ENCODE results near the gene CAPNS2. TPM values are rescaled to one million over a fixed set of nuclear protein-coding genes. Genes with fewer than 3 reads are reported as not detected.

Gene CAPNS2
- total RNA-seq, 1 donor from 2014 or later: 2.5 TPM

DNA sequence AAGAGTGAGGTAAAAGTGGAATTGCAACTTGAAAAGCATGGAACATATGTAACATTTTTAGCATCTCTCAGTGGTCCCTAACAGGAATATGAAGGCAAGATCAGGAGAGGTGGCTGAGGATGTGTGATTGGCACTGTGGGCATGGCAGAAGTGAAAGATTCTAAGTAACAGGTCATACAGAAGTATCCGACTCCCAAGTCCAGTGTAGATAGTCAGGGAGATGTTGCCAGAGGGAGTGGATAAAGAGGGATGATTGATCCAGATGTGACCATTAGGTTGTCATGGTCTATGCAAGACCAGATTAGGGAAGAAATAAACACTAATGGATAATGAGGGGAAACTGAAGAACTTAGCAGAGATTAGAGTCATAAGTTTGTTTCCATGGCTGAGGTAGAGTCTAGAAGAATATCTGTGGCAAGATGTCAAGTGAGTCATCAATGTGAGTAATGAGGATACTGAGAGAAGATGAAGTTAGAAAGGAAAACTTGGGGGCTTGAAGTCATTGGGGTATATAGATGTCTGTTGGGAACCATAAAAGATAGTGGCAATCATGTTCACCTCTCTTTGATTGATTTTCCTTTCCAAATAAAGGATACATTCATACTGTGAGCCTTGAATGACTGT, 23.9 kb upstream of the CAPNS2 start:
- Mint-ChIP-seq H3K27me3 (ENCODE audit: low read depth) (no peaks in the 10 kb centered on the region), H3K4me1 (no peaks in the 10 kb centered on the region), H3K4me3 (no peak overlapping the region), H3K9me3 (no peaks in the 10 kb centered on the region), H3K36me3 (peaks cover 2% of the 10 kb centered on the region), H3K27ac (no peak overlapping the region)
- TF ChIP-seq, protein P1, sequence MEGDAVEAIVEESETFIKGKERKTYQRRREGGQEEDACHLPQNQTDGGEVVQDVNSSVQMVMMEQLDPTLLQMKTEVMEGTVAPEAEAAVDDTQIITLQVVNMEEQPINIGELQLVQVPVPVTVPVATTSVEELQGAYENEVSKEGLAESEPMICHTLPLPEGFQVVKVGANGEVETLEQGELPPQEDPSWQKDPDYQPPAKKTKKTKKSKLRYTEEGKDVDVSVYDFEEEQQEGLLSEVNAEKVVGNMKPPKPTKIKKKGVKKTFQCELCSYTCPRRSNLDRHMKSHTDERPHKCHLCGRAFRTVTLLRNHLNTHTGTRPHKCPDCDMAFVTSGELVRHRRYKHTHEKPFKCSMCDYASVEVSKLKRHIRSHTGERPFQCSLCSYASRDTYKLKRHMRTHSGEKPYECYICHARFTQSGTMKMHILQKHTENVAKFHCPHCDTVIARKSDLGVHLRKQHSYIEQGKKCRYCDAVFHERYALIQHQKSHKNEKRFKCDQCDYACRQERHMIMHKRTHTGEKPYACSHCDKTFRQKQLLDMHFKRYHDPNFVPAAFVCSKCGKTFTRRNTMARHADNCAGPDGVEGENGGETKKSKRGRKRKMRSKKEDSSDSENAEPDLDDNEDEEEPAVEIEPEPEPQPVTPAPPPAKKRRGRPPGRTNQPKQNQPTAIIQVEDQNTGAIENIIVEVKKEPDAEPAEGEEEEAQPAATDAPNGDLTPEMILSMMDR (IDR thresholded peaks at IDR 0.05; ENCODE audit: unreplicated experiment): no peak
- DNase-seq (ENCODE audit: low spot score in 2 of 2, unreplicated experiment in 2 of 2): no peak

- Mint-ChIP-seq H3K4me1 (no peaks in the 10 kb centered on the region), H3K36me3 (no peaks in the 10 kb centered on the region), H3K4me3 (no peak overlapping the region), H3K27ac (no peak overlapping the region), H3K9me3 (no peaks in the 10 kb centered on the region), H3K27me3 (ENCODE audit: low read depth) (no peaks in the 10 kb centered on the region)
- DNase-seq (ENCODE audit: low spot score in 2 of 2, unreplicated experiment in 2 of 2): no peak
- TF ChIP-seq, protein P1 (IDR thresholded peaks at IDR 0.05; ENCODE audit: unreplicated experiment): peak; percentile 42
These were observed 23.0 kb upstream of the CAPNS2 start for GRCh38 chr16:55543472-55543871.

GRCh38 chr16:55552621-55553020, 13.9 kb upstream of the CAPNS2 start:
- H3K36me3 Mint-ChIP-seq: peaks cover 35% of the 10 kb centered on the region
- no peak for DNase-seq (ENCODE audit: low spot score in 2 of 2, unreplicated experiment in 2 of 2)
- H3K9me3 Mint-ChIP-seq: peaks cover 29% of the 10 kb centered on the region
- H3K27me3 Mint-ChIP-seq (ENCODE audit: low read depth): no peaks in the 10 kb centered on the region
- TF ChIP-seq, protein P1 (IDR thresholded peaks at IDR 0.05; ENCODE audit: unreplicated experiment): no peak
- H3K4me1 Mint-ChIP-seq: peaks cover 7% of the 10 kb centered on the region
- no peak overlapping the region for H3K27ac Mint-ChIP-seq
- H3K4me3 Mint-ChIP-seq: no peak overlapping the region

GRCh38 chr16:55555436-55555835, 11.0 kb upstream of the CAPNS2 start:
- H3K27ac Mint-ChIP-seq: no peak overlapping the region
- TF ChIP-seq, protein P1 (IDR thresholded peaks at IDR 0.05; ENCODE audit: unreplicated experiment): no peak
- no peak for DNase-seq (ENCODE audit: low spot score in 2 of 2, unreplicated experiment in 2 of 2)
- no peaks in the 10 kb centered on the region for H3K27me3 Mint-ChIP-seq (ENCODE audit: low read depth)
- H3K4me3 Mint-ChIP-seq: no peak overlapping the region
- peaks cover 25% of the 10 kb centered on the region for H3K4me1 Mint-ChIP-seq
- H3K9me3 Mint-ChIP-seq: peaks cover 29% of the 10 kb centered on the region
- peaks cover 35% of the 10 kb centered on the region for H3K36me3 Mint-ChIP-seq

DNA sequence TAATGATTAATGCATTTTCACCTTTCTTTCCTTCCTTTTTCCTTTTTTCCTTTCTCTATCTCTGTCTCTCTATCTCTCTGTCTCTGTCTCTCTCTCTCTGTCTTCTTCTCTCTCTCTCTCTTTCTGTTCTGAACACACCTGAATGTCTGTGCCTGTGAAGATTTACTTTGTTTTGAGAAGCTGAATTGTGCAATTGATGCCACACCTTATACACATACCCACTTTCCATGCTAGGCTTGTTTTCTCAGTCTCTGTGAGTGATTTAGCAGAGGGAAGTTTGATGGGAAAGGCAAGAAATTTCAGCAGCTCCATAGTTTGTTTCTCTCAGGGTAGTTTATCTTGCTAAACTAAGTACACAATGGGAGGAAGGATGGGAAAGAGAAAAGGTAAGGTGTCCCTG, 9.3 kb upstream of the CAPNS2 start:
- no peak overlapping the region for H3K4me3 Mint-ChIP-seq
- DNase-seq (ENCODE audit: low spot score in 2 of 2, unreplicated experiment in 2 of 2): no peak
- TF ChIP-seq, protein P1 (IDR thresholded peaks at IDR 0.05; ENCODE audit: unreplicated experiment): no peak
- H3K27ac Mint-ChIP-seq: no peak overlapping the region
- peaks cover 32% of the 10 kb centered on the region for H3K36me3 Mint-ChIP-seq
- no peaks in the 10 kb centered on the region for H3K27me3 Mint-ChIP-seq (ENCODE audit: low read depth)
- peaks cover 26% of the 10 kb centered on the region for H3K9me3 Mint-ChIP-seq
- peaks cover 25% of the 10 kb centered on the region for H3K4me1 Mint-ChIP-seq

DNA sequence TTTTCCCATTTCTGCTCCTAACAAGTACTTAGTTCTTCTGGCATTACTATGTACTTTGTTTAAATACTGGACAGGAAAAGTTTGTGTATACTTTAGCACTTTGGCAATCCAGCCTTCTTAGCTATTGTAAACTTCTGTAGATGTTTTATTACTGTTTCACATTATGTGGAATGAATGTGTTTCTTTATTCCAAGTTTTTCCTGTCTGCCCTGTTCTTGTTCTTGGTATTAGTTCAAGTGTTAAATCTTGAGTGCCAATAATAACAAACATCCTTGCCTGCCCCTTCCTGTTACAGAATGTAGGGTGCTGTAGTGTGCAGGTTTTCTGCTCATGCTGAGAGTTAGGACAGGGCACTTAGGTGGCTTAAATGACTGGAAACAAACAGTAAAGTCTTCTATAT, 7.3 kb upstream of the CAPNS2 start:
- no peak for DNase-seq (ENCODE audit: low spot score in 2 of 2, unreplicated experiment in 2 of 2)
- H3K9me3 Mint-ChIP-seq: peaks cover 11% of the 10 kb centered on the region
- TF ChIP-seq, protein P1 (IDR thresholded peaks at IDR 0.05; ENCODE audit: unreplicated experiment): no peak
- H3K27me3 Mint-ChIP-seq (ENCODE audit: low read depth): no peaks in the 10 kb centered on the region
- no peak overlapping the region for H3K4me3 Mint-ChIP-seq
- H3K36me3 Mint-ChIP-seq: peaks cover 17% of the 10 kb centered on the region
- no peak overlapping the region for H3K27ac Mint-ChIP-seq
- H3K4me1 Mint-ChIP-seq: peaks cover 25% of the 10 kb centered on the region

Data from mesothelial cell of epicardium (in vitro differentiated cells).